GM21825 (cell line): ENCODE data around the gene C1QL2.

Source experiments
- ATAC-seq: cut with Tn5 transposase; IDR thresholded peaks from one replicate; pipeline ENCODE4 v1.9.1; 2021; ENCODE audit warnings: mild to moderate bottlenecking, moderate library complexity; ENCODE audit not compliant: unreplicated experiment

Gene C1QL2

GRCh38 chr2:119179991-119180390, 21.4 kb upstream of the C1QL2 start:
- ATAC-seq = no peak

GRCh38 chr2:119179202-119179601, 20.7 kb upstream of the C1QL2 start:
- ATAC-seq = no peak

- no peak for ATAC-seq
These were observed 20.2 kb upstream of the C1QL2 start for GRCh38 chr2:119178776-119179175.

GRCh38 chr2:119177838-119178190, 19.3 kb upstream of the C1QL2 start:
- ATAC-seq = no peak

- ATAC-seq = no peak
These were observed 18.8 kb upstream of the C1QL2 start for GRCh38 chr2:119177171-119177837.

- no peak for ATAC-seq
These were observed 17.0 kb upstream of the C1QL2 start for GRCh38 chr2:119175517-119175916.

- no peak for ATAC-seq
These were observed 16.4 kb upstream of the C1QL2 start for GRCh38 chr2:119174993-119175347.

GRCh38 chr2:119174216-119174992, 15.9 kb upstream of the C1QL2 start:
- no peak for ATAC-seq

GRCh38 chr2:119173556-119174060, 15.1 kb upstream of the C1QL2 start:
- no peak for ATAC-seq

GRCh38 chr2:119170504-119170903, 12.0 kb upstream of the C1QL2 start:
- ATAC-seq = no peak

GRCh38 chr2:119169717-119170116, 11.2 kb upstream of the C1QL2 start:
- ATAC-seq = no peak

- ATAC-seq = no peak
These were observed 1.9 kb upstream of the C1QL2 start for GRCh38 chr2:119160361-119160990.

- no peak for ATAC-seq
These were observed 570 bp downstream of the C1QL2 start for GRCh38 chr2:119157850-119158511.

GRCh38 chr2:119156891-119157773, 1.4 kb downstream of the C1QL2 start:
- ATAC-seq = no peak

- no peak for ATAC-seq
These were observed 2.3 kb downstream of the C1QL2 start for GRCh38 chr2:119156105-119156890.

- no peak for ATAC-seq
These were observed 2.9 kb downstream of the C1QL2 start for GRCh38 chr2:119155633-119156032.

GRCh38 chr2:119154076-119154475, 4.5 kb downstream of the C1QL2 start:
- no peak for ATAC-seq

- ATAC-seq = no peak
These were observed 8.9 kb downstream of the C1QL2 start for GRCh38 chr2:119149611-119150010.

- ATAC-seq = no peak
These were observed 10.5 kb downstream of the C1QL2 start for GRCh38 chr2:119147776-119148715.
